ENCODE data around the gene SDF4. TPM values are rescaled to one million over a fixed set of nuclear protein-coding genes. Genes with fewer than 3 reads are reported as not detected.
A peak's percentile ranks its signal among the peaks of the same experiment; 100 is the strongest.
"Not testable (repeated sequence)": the region's sequence is repeated elsewhere in the genome, so short reads cannot be mapped to it uniquely, and the experiment has no call there.

SDF4 gene
- total and polyA plus RNA-seq, 2 of the 4 experiments (the other 2 are of a cell fraction): 57.0 to 250 TPM

GRCh38 chr1:1250786-1251284 lies 19.0 kb upstream of the SDF4 start (continued):
- TF ChIP-seq CHD1 (IDR thresholded peaks at IDR 0.05; ENCODE audit: low read depth, low read length): no peak

GRCh38 chr1:1248009-1248913 lies 16.5 kb upstream of the SDF4 start:
- H3K56ac ChIP-seq (ENCODE audit: extremely low read depth, insufficient read depth, low read length); H3K9me1 ChIP-seq (ENCODE audit: insufficient read depth, low read length); H3K4me2 ChIP-seq (ENCODE audit: low read depth, low read length); CTCF ChIA-PET; H3K4me3 ChIP-seq (ENCODE audit: insufficient read depth, low read depth, low read length); H4K20me1 ChIP-seq (ENCODE audit: insufficient read depth, low read length); H2BK120ac ChIP-seq (ENCODE audit: low read depth, low read length); H3K4ac ChIP-seq (ENCODE audit: low read depth, low read length); H3K9ac ChIP-seq (ENCODE audit: low read depth, low read length); POLR2A ChIA-PET (ENCODE audit: unreplicated experiment); H3K79me1 ChIP-seq (ENCODE audit: low read depth in 1 of 2, low read length in 2 of 2); H3K9me3 ChIP-seq (ENCODE audit: control insufficient read depth, insufficient read depth, low read length); H2BK20ac ChIP-seq (ENCODE audit: low read depth, low read length); DNase-seq; in situ Hi-C loops (cut with MboI; ENCODE audit: low sequenced_read_pairs); dilution Hi-C loops (cut with HindIII; ENCODE audit: low sequenced_read_pairs, unreplicated experiment); H4K91ac ChIP-seq (ENCODE audit: insufficient read depth, low read depth, low read length); H2BK5ac ChIP-seq (ENCODE audit: low read depth, low read length, poor library complexity, severe bottlenecking); H3K18ac ChIP-seq (ENCODE audit: low read depth, low read length); H2BK15ac ChIP-seq (ENCODE audit: low read depth, low read length); H3K23ac ChIP-seq (ENCODE audit: low read depth, low read length); intact Hi-C loops (cut with micrococcal nuclease); H3K27me3 ChIP-seq (ENCODE audit: control insufficient read depth, insufficient read depth, low read length); H3K14ac ChIP-seq (replicated peaks; ENCODE audit: low read depth, low read length); BruUV-seq (replicated peaks); ATAC-seq (ENCODE audit: low read depth); H4K5ac ChIP-seq (ENCODE audit: low read depth, low read length); H2AFZ ChIP-seq (replicated peaks; ENCODE audit: low read length, poor library complexity); H4K8ac ChIP-seq (ENCODE audit: low read depth in 2 of 2, low read length in 2 of 2); H2AK9ac ChIP-seq (replicated peaks; ENCODE audit: low read depth, low read length, poor library complexity); H3K27ac ChIP-seq (ENCODE audit: insufficient read depth, low read length): not testable (repeated sequence)
- H2AK5ac ChIP-seq (ENCODE audit: low read depth, low read length): 0 out of 2 replicates have a peak overlapping the region, but pooled peaks have one; percentile 3
- 100% methylated on average over 1 of the region's 21 CpGs; no CpG with 5 or more reads in 1 of the 2 experiments for WGBS, 2 experiments (ENCODE audit: extremely low coverage in 2 of 2, insufficient read length in 1 of 2)
- H3K36me3 ChIP-seq (ENCODE audit: control insufficient read depth, insufficient read depth, low read length): peaks cover 18% of the 10 kb centered on the region
- H3K4me1 ChIP-seq (ENCODE audit: control insufficient read depth, insufficient read depth, low read length): peaks cover 13% of the 10 kb centered on the region

Measured in IMR-90 (cell line).